ENCODE results near the gene ROBO2. TPM values are rescaled to one million over a fixed set of nuclear protein-coding genes. Genes with fewer than 3 reads are reported as not detected.

Gene ROBO2
- total RNA-seq, 1 experiment from 2014 or later: not detected

DNA sequence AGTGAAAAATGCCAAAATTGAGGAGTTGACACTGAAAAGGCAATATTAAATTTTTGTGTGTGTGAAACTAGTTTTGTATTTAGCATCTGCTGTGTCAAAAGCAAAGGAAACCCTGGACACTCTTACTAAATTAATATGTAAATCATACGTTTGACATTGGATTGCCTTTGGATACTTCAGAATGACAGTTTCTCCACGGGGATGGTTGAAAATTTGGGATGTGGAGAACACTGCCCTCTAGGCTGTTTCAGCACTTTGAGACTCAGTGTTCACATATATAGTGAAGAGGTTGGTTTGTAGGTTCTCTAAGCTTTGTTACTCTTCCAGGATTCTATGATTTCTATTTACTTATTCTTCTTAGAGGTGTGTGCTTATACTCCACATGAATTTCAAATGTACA lies 3.0 kb downstream of the ROBO2 start:
- no peak for ATAC-seq
- Histone ChIP-seq H3K27me3 (ENCODE audit: insufficient read depth, low read length) (no peaks in the 10 kb centered on the region), H3K79me2 (ENCODE audit: insufficient read depth, low read length) (no peaks in the 10 kb centered on the region), H3K36me3 (ENCODE audit: control insufficient read depth in 1 of 2, insufficient read depth in 2 of 2, low read length in 2 of 2) (no peaks in the 10 kb centered on the region), H3K4me3 (replicated peaks in 1 of 2; ENCODE audit: low read depth in 1 of 2, low read length in 2 of 2) (no peak overlapping the region), H3K4me2 (ENCODE audit: low read length) (no peak overlapping the region), H4K20me1 (ENCODE audit: insufficient read depth) (no peaks in the 10 kb centered on the region), H2AFZ (ENCODE audit: low read depth, low read length, poor library complexity, severe bottlenecking) (no peak overlapping the region), H3K27ac (ENCODE audit: low read depth, low read length) (no peak overlapping the region), H3K9me2 (ENCODE audit: insufficient read depth) (no peaks in the 10 kb centered on the region), H3K4me1 (ENCODE audit: control insufficient read depth in 1 of 2, insufficient read depth in 2 of 2, low read length in 2 of 2) (no peaks in the 10 kb centered on the region), H3K9me3 (ENCODE audit: control insufficient read depth in 1 of 2, insufficient read depth in 1 of 2, low read depth in 1 of 2, low read length in 2 of 2) (peaks cover 8 to 21% of the 10 kb centered on the region in 2 experiments; a peak in 3 of 4 replicates), H3K9ac (ENCODE audit: low read length) (no peak overlapping the region)
- CTCF ChIA-PET: no interaction called here
- RAD21 ChIA-PET (ENCODE audit: low non-redundant PET in 1 of 2, low total read pairs in 2 of 2, uncharacterized antibody in 2 of 2, unreplicated experiment in 2 of 2): no interaction called here
- intact Hi-C loops (cut with micrococcal nuclease): no loop called here
- no peak for TF ChIP-seq POLR2A (IDR thresholded peaks at IDR 0.05; ENCODE audit: borderline replicate concordance, extremely low read depth, insufficient read depth, insufficient read length)
- TF ChIP-seq ZNF274 (IDR thresholded peaks at IDR 0.05; ENCODE audit: low read depth, low read length): no peak
- TF ChIP-seq, protein P1, sequence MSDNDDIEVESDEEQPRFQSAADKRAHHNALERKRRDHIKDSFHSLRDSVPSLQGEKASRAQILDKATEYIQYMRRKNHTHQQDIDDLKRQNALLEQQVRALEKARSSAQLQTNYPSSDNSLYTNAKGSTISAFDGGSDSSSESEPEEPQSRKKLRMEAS (IDR thresholded peaks at IDR 0.05): no peak
- TF ChIP-seq EGR1 (IDR thresholded peaks at IDR 0.05; ENCODE audit: low read depth): no peak
- TF ChIP-seq FOSL1 (IDR thresholded peaks at IDR 0.05; ENCODE audit: low read depth): no peak
- no peak for TF ChIP-seq ZFX (IDR thresholded peaks at IDR 0.05)
- no peak for TF ChIP-seq POLR2AphosphoS5 (IDR thresholded peaks at IDR 0.05; ENCODE audit: low read depth, low read length)
- TF ChIP-seq, protein P2, sequence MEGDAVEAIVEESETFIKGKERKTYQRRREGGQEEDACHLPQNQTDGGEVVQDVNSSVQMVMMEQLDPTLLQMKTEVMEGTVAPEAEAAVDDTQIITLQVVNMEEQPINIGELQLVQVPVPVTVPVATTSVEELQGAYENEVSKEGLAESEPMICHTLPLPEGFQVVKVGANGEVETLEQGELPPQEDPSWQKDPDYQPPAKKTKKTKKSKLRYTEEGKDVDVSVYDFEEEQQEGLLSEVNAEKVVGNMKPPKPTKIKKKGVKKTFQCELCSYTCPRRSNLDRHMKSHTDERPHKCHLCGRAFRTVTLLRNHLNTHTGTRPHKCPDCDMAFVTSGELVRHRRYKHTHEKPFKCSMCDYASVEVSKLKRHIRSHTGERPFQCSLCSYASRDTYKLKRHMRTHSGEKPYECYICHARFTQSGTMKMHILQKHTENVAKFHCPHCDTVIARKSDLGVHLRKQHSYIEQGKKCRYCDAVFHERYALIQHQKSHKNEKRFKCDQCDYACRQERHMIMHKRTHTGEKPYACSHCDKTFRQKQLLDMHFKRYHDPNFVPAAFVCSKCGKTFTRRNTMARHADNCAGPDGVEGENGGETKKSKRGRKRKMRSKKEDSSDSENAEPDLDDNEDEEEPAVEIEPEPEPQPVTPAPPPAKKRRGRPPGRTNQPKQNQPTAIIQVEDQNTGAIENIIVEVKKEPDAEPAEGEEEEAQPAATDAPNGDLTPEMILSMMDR (IDR thresholded peaks at IDR 0.05 in 2 of 3, conservative IDR thresholded peaks at IDR 0.05 in 1 of 3; ENCODE audit: borderline replicate concordance in 1 of 3, insufficient read depth in 1 of 3, low read depth in 2 of 3, low read length in 2 of 3): no peak
- no peak for TF ChIP-seq SRF (IDR thresholded peaks at IDR 0.05; ENCODE audit: low read depth)
- TF ChIP-seq, protein P3, sequence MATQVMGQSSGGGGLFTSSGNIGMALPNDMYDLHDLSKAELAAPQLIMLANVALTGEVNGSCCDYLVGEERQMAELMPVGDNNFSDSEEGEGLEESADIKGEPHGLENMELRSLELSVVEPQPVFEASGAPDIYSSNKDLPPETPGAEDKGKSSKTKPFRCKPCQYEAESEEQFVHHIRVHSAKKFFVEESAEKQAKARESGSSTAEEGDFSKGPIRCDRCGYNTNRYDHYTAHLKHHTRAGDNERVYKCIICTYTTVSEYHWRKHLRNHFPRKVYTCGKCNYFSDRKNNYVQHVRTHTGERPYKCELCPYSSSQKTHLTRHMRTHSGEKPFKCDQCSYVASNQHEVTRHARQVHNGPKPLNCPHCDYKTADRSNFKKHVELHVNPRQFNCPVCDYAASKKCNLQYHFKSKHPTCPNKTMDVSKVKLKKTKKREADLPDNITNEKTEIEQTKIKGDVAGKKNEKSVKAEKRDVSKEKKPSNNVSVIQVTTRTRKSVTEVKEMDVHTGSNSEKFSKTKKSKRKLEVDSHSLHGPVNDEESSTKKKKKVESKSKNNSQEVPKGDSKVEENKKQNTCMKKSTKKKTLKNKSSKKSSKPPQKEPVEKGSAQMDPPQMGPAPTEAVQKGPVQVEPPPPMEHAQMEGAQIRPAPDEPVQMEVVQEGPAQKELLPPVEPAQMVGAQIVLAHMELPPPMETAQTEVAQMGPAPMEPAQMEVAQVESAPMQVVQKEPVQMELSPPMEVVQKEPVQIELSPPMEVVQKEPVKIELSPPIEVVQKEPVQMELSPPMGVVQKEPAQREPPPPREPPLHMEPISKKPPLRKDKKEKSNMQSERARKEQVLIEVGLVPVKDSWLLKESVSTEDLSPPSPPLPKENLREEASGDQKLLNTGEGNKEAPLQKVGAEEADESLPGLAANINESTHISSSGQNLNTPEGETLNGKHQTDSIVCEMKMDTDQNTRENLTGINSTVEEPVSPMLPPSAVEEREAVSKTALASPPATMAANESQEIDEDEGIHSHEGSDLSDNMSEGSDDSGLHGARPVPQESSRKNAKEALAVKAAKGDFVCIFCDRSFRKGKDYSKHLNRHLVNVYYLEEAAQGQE (IDR thresholded peaks at IDR 0.05; ENCODE audit: low read depth): no peak
- TF ChIP-seq CEBPB (IDR thresholded peaks at IDR 0.05; ENCODE audit: low read depth): no peak
- TF ChIP-seq, protein P4, sequence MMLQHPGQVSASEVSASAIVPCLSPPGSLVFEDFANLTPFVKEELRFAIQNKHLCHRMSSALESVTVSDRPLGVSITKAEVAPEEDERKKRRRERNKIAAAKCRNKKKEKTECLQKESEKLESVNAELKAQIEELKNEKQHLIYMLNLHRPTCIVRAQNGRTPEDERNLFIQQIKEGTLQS (IDR thresholded peaks at IDR 0.05): no peak
- no peak for TF ChIP-seq YY1 (IDR thresholded peaks at IDR 0.05; ENCODE audit: extremely low read depth, insufficient replicate concordance, low read depth, low read length)
- TF ChIP-seq CBX3 (IDR thresholded peaks at IDR 0.05; ENCODE audit: low read depth): no peak
- POLR2A ChIA-PET: no interaction called here
- BruUV-seq (replicated peaks): no TSS peak
- DNase-seq (ENCODE audit: low read depth, low spot score): no peak

Measured in HCT116 (cell line).